Fibroblast of lung (primary cell): ENCODE measurements around the gene GPC6.

Experiments
- CTCF ChIP-seq, 2 donors: IDR thresholded peaks in 1 of 2; conservative IDR thresholded peaks in 1 of 2; 1 replicate in 1 of 2; 2 replicates in 1 of 2; pipeline ENCODE4 v1.5.1; 2011 to 2012; ENCODE audit warnings: low read length in 2 of 2, control low read depth in 1 of 2, inconsistent platforms in 1 of 2, low read depth in 1 of 2, mild to moderate bottlenecking in 1 of 2
- EZH2 ChIP-seq: IDR thresholded peaks from 2 replicates; pipeline ENCODE4 v1.5.1; 2012; ENCODE audit warnings: low read length, control low read depth, mild to moderate bottlenecking; ENCODE audit errors: missing control alignments

GRCh38 chr13:93473441-93474270 is 247.0 kb downstream of the GPC6 start:
- TF ChIP-seq CTCF (conservative IDR thresholded peaks at IDR 0.05 in 1 of 2, IDR thresholded peaks at IDR 0.05 in 1 of 2; ENCODE audit: low read depth in 1 of 2, low read length in 2 of 2) (no peak), EZH2 (no peak)
